Right lobe of liver (tissue), 4 donors: ENCODE data around the gene TICAM1.

Experiments used
- CTCF ChIP-seq, 4 donors: fragments of 200-600 bp in 3 of 4; fragments of 450-650 bp in 1 of 4; IDR thresholded peaks; one replicate each; pipeline versions ENCODE4 v1.5.1 to v1.8.0; 2016 to 2022; ENCODE audit warnings: antibody characterized with exemption in 4 of 4, mild to moderate bottlenecking in 2 of 4
- POLR2A ChIP-seq: fragments of 450-650 bp; IDR thresholded peaks from one replicate; pipeline ENCODE4 v1.6.1; 2017; ENCODE audit warnings: antibody characterized with exemption, mild to moderate bottlenecking
- donor health status: DM: no; HTN: no; CAD: no.
- donor health status: DM: no; HTN: no; CAD: no.
- donor health status: DM: no; HTN: yes; CAD: no.

DNA sequence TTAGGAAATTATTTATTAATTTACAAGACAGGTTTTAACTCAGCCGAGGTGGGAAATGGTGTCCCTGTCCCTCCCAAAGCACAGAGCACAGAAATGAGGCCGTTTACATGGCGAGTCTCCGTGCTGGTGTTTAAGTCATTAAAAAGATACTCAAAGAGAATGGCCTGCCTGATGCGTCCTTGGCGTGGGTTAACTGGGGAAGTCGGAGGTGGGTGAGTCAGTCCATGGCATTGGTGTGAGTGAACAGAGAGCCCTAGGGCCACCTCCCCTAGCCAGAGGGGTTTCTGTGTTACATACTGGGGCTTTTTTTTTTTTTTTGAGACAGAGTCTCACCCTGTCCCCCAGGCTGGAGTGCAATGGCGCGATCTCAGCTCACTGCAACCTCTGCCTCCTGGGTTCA lies 36.1 kb downstream of the TICAM1 start:
- TF ChIP-seq CTCF (IDR thresholded peaks at IDR 0.05) (no peak), POLR2A (no peak)
